Loucy (cell line): ENCODE data around the gene ABHD6.
"Not testable (repeated sequence)": the region's sequence is repeated elsewhere in the genome, so short reads cannot be mapped to it uniquely, and the experiment has no call there.

Experiments used
- H2AFZ ChIP-seq: fragments of 200-600 bp; sonication (generic); 2 replicates; pipeline ENCODE4 v1.6.0; 2016; ENCODE audit warnings: antibody characterized with exemption, mild to moderate bottlenecking, low read length, moderate library complexity
- H3F3A ChIP-seq: fragments of 200-600 bp; 2 replicates; pipeline ENCODE4 v1.6.0; 2016; ENCODE audit warnings: antibody characterized with exemption, low read depth, mild to moderate bottlenecking
- H3K27me3 ChIP-seq: fragments of 200-600 bp; sonication (generic); 2 replicates; pipeline ENCODE4 v1.6.1; 2014; ENCODE audit warnings: low read length, mild to moderate bottlenecking; ENCODE audit not compliant: insufficient read depth, poor library complexity, severe bottlenecking
- H3K36me3 ChIP-seq: fragments of 200-600 bp; sonication (generic); 2 replicates; pipeline ENCODE4 v1.6.1; 2016; ENCODE audit warnings: low read length; ENCODE audit not compliant: insufficient read depth
- H3K4me1 ChIP-seq: fragments of 200-600 bp; sonication (generic); 2 replicates; pipeline ENCODE4 v1.5.1; 2014; ENCODE audit warnings: low read length, mild to moderate bottlenecking; ENCODE audit not compliant: insufficient read depth, poor library complexity, severe bottlenecking
- H3K4me2 ChIP-seq: fragments of 200-600 bp; sonication (generic); 2 replicates; pipeline ENCODE4 v1.6.0; 2014; ENCODE audit warnings: antibody characterized with exemption, low read length, low read depth, mild to moderate bottlenecking; ENCODE audit not compliant: poor library complexity, severe bottlenecking
- H3K4me3 ChIP-seq: fragments of 200-600 bp; sonication (generic); 2 replicates; pipeline ENCODE4 v1.5.1; 2014; ENCODE audit warnings: low read length, mild to moderate bottlenecking, mixed read lengths; ENCODE audit not compliant: poor library complexity, severe bottlenecking
- H3K79me2 ChIP-seq: fragments of 200-600 bp; sonication (generic); 2 replicates; pipeline ENCODE4 v1.6.1; 2014; ENCODE audit warnings: low read length; ENCODE audit not compliant: insufficient read depth
- H3K9ac ChIP-seq: fragments of 200-600 bp; sonication (generic); 2 replicates; pipeline ENCODE4 v1.6.0; 2014; ENCODE audit warnings: mild to moderate bottlenecking, low read depth, low read length, moderate library complexity; ENCODE audit not compliant: poor library complexity, severe bottlenecking
- H3K9me2 ChIP-seq: fragments of 200-600 bp; sonication (generic); replicated peaks from 2 replicates; pipeline ENCODE4 v1.6.1; 2016; ENCODE audit warnings: low read depth, low read length, mixed read lengths
- H3K9me3 ChIP-seq: fragments of 200-600 bp; sonication (generic); 2 replicates; pipeline ENCODE4 v1.6.1; 2014; ENCODE audit warnings: mild to moderate bottlenecking, antibody characterized with exemption, low read length, low read depth; ENCODE audit not compliant: insufficient read depth
- H4K20me1 ChIP-seq: fragments of 200-600 bp; sonication (generic); 2 replicates; pipeline ENCODE4 v1.6.0; 2014; ENCODE audit warnings: antibody characterized with exemption, low read length, mild to moderate bottlenecking; ENCODE audit not compliant: insufficient read depth, poor library complexity, severe bottlenecking
- EZH2phosphoT487 ChIP-seq: fragments of 200-600 bp; IDR thresholded peaks from 2 replicates; pipeline ENCODE4 v1.6.1; 2018; ENCODE audit warnings: antibody characterized with exemption, mild to moderate bottlenecking, moderate library complexity, borderline replicate concordance
- TF ChIP-seq, protein P1 (sequence below): fragments of 200-600 bp; sonication (generic); conservative IDR thresholded peaks from 2 replicates; pipeline ENCODE4 v1.5.1; 2014; ENCODE audit warnings: mild to moderate bottlenecking, antibody characterized with exemption, low read length

ABHD6 gene

GRCh38 chr3:58200121-58200709, 37.4 kb upstream of the ABHD6 start:
- TF ChIP-seq, protein P1, sequence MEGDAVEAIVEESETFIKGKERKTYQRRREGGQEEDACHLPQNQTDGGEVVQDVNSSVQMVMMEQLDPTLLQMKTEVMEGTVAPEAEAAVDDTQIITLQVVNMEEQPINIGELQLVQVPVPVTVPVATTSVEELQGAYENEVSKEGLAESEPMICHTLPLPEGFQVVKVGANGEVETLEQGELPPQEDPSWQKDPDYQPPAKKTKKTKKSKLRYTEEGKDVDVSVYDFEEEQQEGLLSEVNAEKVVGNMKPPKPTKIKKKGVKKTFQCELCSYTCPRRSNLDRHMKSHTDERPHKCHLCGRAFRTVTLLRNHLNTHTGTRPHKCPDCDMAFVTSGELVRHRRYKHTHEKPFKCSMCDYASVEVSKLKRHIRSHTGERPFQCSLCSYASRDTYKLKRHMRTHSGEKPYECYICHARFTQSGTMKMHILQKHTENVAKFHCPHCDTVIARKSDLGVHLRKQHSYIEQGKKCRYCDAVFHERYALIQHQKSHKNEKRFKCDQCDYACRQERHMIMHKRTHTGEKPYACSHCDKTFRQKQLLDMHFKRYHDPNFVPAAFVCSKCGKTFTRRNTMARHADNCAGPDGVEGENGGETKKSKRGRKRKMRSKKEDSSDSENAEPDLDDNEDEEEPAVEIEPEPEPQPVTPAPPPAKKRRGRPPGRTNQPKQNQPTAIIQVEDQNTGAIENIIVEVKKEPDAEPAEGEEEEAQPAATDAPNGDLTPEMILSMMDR = no peak
- no peak for TF ChIP-seq EZH2phosphoT487
- peak overlapping the region; percentile 73 for H3K4me2 ChIP-seq

GRCh38 chr3:58200846-58201355, 36.7 kb upstream of the ABHD6 start:
- Histone ChIP-seq H2AFZ (peak overlapping the region; percentile 74; the same call in 1 of the 2 replicates), H3K9me2 (no peaks in the 10 kb centered on the region), H3K36me3 (no peaks in the 10 kb centered on the region), H4K20me1 (no peaks in the 10 kb centered on the region), H3K4me3 (peak overlapping the region; percentile 52), H3K79me2 (no peaks in the 10 kb centered on the region), H3K27me3 (no peaks in the 10 kb centered on the region), H3K4me1 (peaks cover 20% of the 10 kb centered on the region), H3F3A (no peaks in the 10 kb centered on the region), H3K9ac (peak overlapping the region; percentile 17), H3K4me2 (peak overlapping the region; percentile 73), H3K9me3 (no peaks in the 10 kb centered on the region)
- TF ChIP-seq, protein P1 = no peak
- TF ChIP-seq EZH2phosphoT487 = no peak

More at GRCh38 chr3:58200121-58200709, 37.4 kb upstream of the ABHD6 start:
- Histone ChIP-seq H3K36me3 (no peaks in the 10 kb centered on the region), H2AFZ (0 out of 2 replicates have a peak overlapping the region, but pooled peaks have one; percentile 74), H4K20me1 (no peaks in the 10 kb centered on the region), H3F3A (no peaks in the 10 kb centered on the region), H3K9me2 (no peaks in the 10 kb centered on the region), H3K9ac (no peak overlapping the region), H3K79me2 (no peaks in the 10 kb centered on the region), H3K9me3 (no peaks in the 10 kb centered on the region), H3K4me1 (peaks cover 20% of the 10 kb centered on the region), H3K4me3 (no peak overlapping the region), H3K27me3 (no peaks in the 10 kb centered on the region)

DNA sequence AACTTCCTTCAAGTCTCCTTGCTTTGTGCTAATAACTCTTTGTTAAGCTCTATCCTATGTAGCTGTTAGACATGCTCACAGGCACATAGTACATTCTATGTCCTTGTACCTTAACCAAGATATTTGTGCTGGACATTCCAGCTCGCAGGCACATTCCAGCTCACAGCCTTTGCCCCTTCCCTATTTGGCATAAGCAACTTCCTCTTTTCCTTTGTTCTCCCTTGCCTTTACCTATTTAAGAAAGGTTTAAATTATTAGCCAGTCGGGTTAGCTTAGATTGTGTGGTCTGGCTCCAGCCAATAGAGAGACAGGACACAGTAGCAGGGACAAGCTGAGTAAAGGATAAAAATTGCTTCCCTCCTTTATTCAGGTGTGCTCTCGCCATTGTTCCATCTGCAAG, 36.1 kb upstream of the ABHD6 start:
- not testable (repeated sequence) for H3K9ac ChIP-seq, H3K79me2 ChIP-seq, H3K9me2 ChIP-seq, H3K4me3 ChIP-seq, H4K20me1 ChIP-seq, H3K36me3 ChIP-seq, H3F3A ChIP-seq, H3K9me3 ChIP-seq, H3K27me3 ChIP-seq
- Histone ChIP-seq H3K4me2 (peak overlapping the region; percentile 73), H3K4me1 (peaks cover 20% of the 10 kb centered on the region), H2AFZ (peak overlapping the region; percentile 26; the same call in 1 of the 2 replicates)

DNA sequence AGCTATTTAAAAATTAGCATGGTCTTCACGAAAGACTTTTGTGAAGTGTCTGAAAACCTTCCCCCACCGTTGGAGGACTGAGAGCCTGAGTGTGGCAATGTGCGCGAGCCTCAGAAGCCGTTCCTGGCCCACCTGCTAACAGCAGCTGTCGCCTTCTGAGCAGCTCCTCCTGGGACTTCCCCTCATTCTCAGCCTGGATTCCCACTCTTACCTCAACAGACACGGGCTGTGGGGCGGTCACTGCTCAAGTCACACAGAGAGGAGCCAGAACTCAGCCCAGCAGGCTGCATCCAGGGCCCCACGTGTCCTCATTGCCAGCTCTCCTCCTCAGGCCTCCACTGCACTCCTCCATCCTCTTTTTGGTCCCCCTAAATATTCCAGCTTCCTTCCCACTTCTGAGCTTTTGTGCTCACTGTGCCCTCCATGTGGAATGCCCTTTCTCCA, 34.7 kb upstream of the ABHD6 start:
- H3K9me3 ChIP-seq = no peaks in the 10 kb centered on the region
- no peaks in the 10 kb centered on the region for H3K36me3 ChIP-seq
- H3K27me3 ChIP-seq = no peaks in the 10 kb centered on the region
- TF ChIP-seq, protein P1 = no peak
- TF ChIP-seq EZH2phosphoT487 = no peak
- no peaks in the 10 kb centered on the region for H4K20me1 ChIP-seq
- peaks cover 14% of the 10 kb centered on the region for H3K4me1 ChIP-seq
- no peaks in the 10 kb centered on the region for H3F3A ChIP-seq
- no peak overlapping the region for H3K4me2 ChIP-seq
- H3K9me2 ChIP-seq = no peaks in the 10 kb centered on the region
- no peak overlapping the region for H2AFZ ChIP-seq
- no peak overlapping the region for H3K4me3 ChIP-seq
- no peak overlapping the region for H3K9ac ChIP-seq
- no peaks in the 10 kb centered on the region for H3K79me2 ChIP-seq
